NB4 (cell line): ENCODE results near the gene CIAO3.

Experiments used
- DNase-seq: peaks from one replicate; pipeline ENCODE4 v3.0.0; 2010; ENCODE audit warnings: low read depth
- H3K4me3 ChIP-seq: one replicate; pipeline ENCODE4 v1.5.1; 2011; ENCODE audit warnings: mild to moderate bottlenecking, low read depth, low read length, moderate library complexity
- CTCF ChIP-seq: IDR thresholded peaks from one replicate; pipeline ENCODE4 v1.5.1; 2012; ENCODE audit warnings: low read depth, low read length
- MAX ChIP-seq: IDR thresholded peaks from 2 replicates; pipeline ENCODE4 v1.6.1; 2011; ENCODE audit warnings: low read depth, low read length
- MYC ChIP-seq: IDR thresholded peaks from 2 replicates; pipeline ENCODE4 v1.6.1; 2011; ENCODE audit warnings: low read depth, low read length
- POLR2A ChIP-seq: IDR thresholded peaks from 2 replicates; pipeline ENCODE4 v1.6.1; 2011; ENCODE audit warnings: mild to moderate bottlenecking; ENCODE audit not compliant: insufficient read length; ENCODE audit errors: extremely low read depth

CIAO3 gene

GRCh38 chr16:769184-769784, 28.5 kb upstream of the CIAO3 start:
- no peak for TF ChIP-seq CTCF
- no peak for TF ChIP-seq MYC
- no peak for TF ChIP-seq MAX
- no peak for TF ChIP-seq POLR2A
- no peak overlapping the region for H3K4me3 ChIP-seq
- DNase-seq = no peak

- TF ChIP-seq CTCF (no peak), MAX (no peak), MYC (no peak), POLR2A (no peak)
- DNase-seq = no peak
- no peak overlapping the region for H3K4me3 ChIP-seq
These were observed 27.6 kb upstream of the CIAO3 start for GRCh38 chr16:768428-768827.

- TF ChIP-seq CTCF = no peak
- TF ChIP-seq MYC = no peak
- no peak for TF ChIP-seq POLR2A
- TF ChIP-seq MAX = no peak
- no peak for DNase-seq
- H3K4me3 ChIP-seq = no peak overlapping the region
These were observed 27.0 kb upstream of the CIAO3 start for GRCh38 chr16:767743-768235.

- H3K4me3 ChIP-seq = no peak overlapping the region
- DNase-seq = no peak
- TF ChIP-seq CTCF (no peak), POLR2A (no peak), MYC (no peak), MAX (no peak)
These were observed 26.2 kb upstream of the CIAO3 start for GRCh38 chr16:766820-767640.

- TF ChIP-seq MYC = no peak
- H3K4me3 ChIP-seq = no peak overlapping the region
These were observed 25.4 kb upstream of the CIAO3 start for GRCh38 chr16:766008-766819.

GRCh38 chr16:765488-765865, 24.7 kb upstream of the CIAO3 start:
- DNase-seq = no peak
- TF ChIP-seq POLR2A = no peak
- no peak for TF ChIP-seq MAX
- no peak for TF ChIP-seq MYC
- no peak for TF ChIP-seq CTCF
- no peak overlapping the region for H3K4me3 ChIP-seq

More at GRCh38 chr16:766008-766819, 25.4 kb upstream of the CIAO3 start:
- DNase-seq = no peak
